Measurements from ENCODE around the gene LTBP2.
A peak's percentile ranks its signal among the peaks of the same experiment; 100 is the strongest.

Gene LTBP2

GRCh38 chr14:74532246-74532645 lies 79.8 kb downstream of the LTBP2 start:
- H3K36me3 ChIP-seq (ENCODE audit: control insufficient read depth in 2 of 2, insufficient read depth in 1 of 2, low read length in 2 of 2): no peaks in the 10 kb centered on the region
- ChIA-PET CTCF (interaction anchor here (0.6 to 1.2 kb wide), 6 partner anchors 41 to 413 kb away, joined by 3 to 6 read pairs (median 4); no protein-coding TSS in a partner anchor), POLR2A (no interaction called here)
- peaks cover 4% of the 10 kb centered on the region; the same call in 1 of the 2 replicates for H3K4me1 ChIP-seq (ENCODE audit: control insufficient read depth, insufficient read depth, low read length)
- no peak overlapping the region for H3K27ac ChIP-seq (ENCODE audit: extremely low read depth, low read depth, low read length)
- no peak for TF ChIP-seq ZNF114 (tag by site-specific recombination; IDR thresholded peaks at IDR 0.05)
- TF ChIP-seq FEZF1 (tag by site-specific recombination; IDR thresholded peaks at IDR 0.05): no peak
- TF ChIP-seq ZNF16 (tag by site-specific recombination; IDR thresholded peaks at IDR 0.05; ENCODE audit: low read depth): no peak
- no peak for TF ChIP-seq INSM2 (tag by site-specific recombination; IDR thresholded peaks at IDR 0.05)
- no peak for TF ChIP-seq ZNF629 (tag by site-specific recombination; IDR thresholded peaks at IDR 0.05)
- TF ChIP-seq RBAK (tag by site-specific recombination; IDR thresholded peaks at IDR 0.05): no peak
- TF ChIP-seq ZNF292 (tag by site-specific recombination; IDR thresholded peaks at IDR 0.05; ENCODE audit: borderline replicate concordance, low read depth): no peak
- no peak for TF ChIP-seq ZSCAN30 (tag by site-specific recombination; IDR thresholded peaks at IDR 0.05)
- no peak for TF ChIP-seq ZBTB10 (tag by site-specific recombination; IDR thresholded peaks at IDR 0.05)
- H3K4me3 ChIP-seq (ENCODE audit: low read depth, low read length): no peak overlapping the region
- no peaks in the 10 kb centered on the region for H3K9me3 ChIP-seq (ENCODE audit: control insufficient read depth, insufficient read depth, low read depth, low read length)

- ChIA-PET CTCF (interaction anchor here (0.6 to 1.2 kb wide), 7 partner anchors 10 to 292 kb away, joined by 3 to 6 read pairs (median 3); no protein-coding TSS in a partner anchor), POLR2A (no interaction called here)
- H3K9me3 ChIP-seq (ENCODE audit: control insufficient read depth, insufficient read depth, low read depth, low read length): no peaks in the 10 kb centered on the region
- H3K4me3 ChIP-seq (ENCODE audit: low read depth, low read length): no peak overlapping the region
- H3K36me3 ChIP-seq (ENCODE audit: control insufficient read depth in 2 of 2, insufficient read depth in 1 of 2, low read length in 2 of 2): no peaks in the 10 kb centered on the region
- H3K4me1 ChIP-seq (ENCODE audit: control insufficient read depth, insufficient read depth, low read length): peaks cover 4% of the 10 kb centered on the region; the same call in 1 of the 2 replicates
- H3K27ac ChIP-seq (ENCODE audit: extremely low read depth, low read depth, low read length): no peak overlapping the region
- TF ChIP-seq ZNF654 (tag by site-specific recombination; IDR thresholded peaks at IDR 0.05; ENCODE audit: low read depth): peak; percentile 36
- TF ChIP-seq KLF16 (tag by site-specific recombination; IDR thresholded peaks at IDR 0.05): no peak
- 0 out of 2 replicates have a peak, but pooled peaks have one; percentile 38 for TF ChIP-seq KLF9 (tag by site-specific recombination; IDR thresholded peaks at IDR 0.05; ENCODE audit: low read depth)
- no peak for TF ChIP-seq ZBTB10 (tag by site-specific recombination; IDR thresholded peaks at IDR 0.05)
- peak; percentile 53; the same call in 1 of the 2 replicates for TF ChIP-seq KLF1 (tag by site-specific recombination; IDR thresholded peaks at IDR 0.05)
Measured at GRCh38 chr14:74531467-74531866, 80.6 kb downstream of the LTBP2 start.

- Histone ChIP-seq H3K36me3 (ENCODE audit: control insufficient read depth in 2 of 2, insufficient read depth in 1 of 2, low read length in 2 of 2) (no peaks in the 10 kb centered on the region), H3K27ac (ENCODE audit: extremely low read depth, low read depth, low read length) (no peak overlapping the region), H3K9me3 (ENCODE audit: control insufficient read depth, insufficient read depth, low read depth, low read length) (no peaks in the 10 kb centered on the region), H3K4me1 (ENCODE audit: control insufficient read depth, insufficient read depth, low read length) (peaks cover 2% of the 10 kb centered on the region; the same call in 1 of the 2 replicates), H3K4me3 (ENCODE audit: low read depth, low read length) (no peak overlapping the region)
- ChIA-PET POLR2A (no interaction called here), CTCF (interaction anchor here (0.9 to 1.2 kb wide), 4 partner anchors 22 to 78 kb away, joined by 3 to 6 read pairs (median 4); no protein-coding TSS in a partner anchor)
- TF ChIP-seq ZNF175 (tag by site-specific recombination; IDR thresholded peaks at IDR 0.05): no peak
- no peak for TF ChIP-seq MZF1 (tag by site-specific recombination; IDR thresholded peaks at IDR 0.05; ENCODE audit: borderline replicate concordance)
- TF ChIP-seq TCF7L2 (IDR thresholded peaks at IDR 0.05; ENCODE audit: borderline replicate concordance, low read depth, low read length): no peak
- no peak for TF ChIP-seq ZNF140 (tag by site-specific recombination; IDR thresholded peaks at IDR 0.05)
- TF ChIP-seq KLF1 (tag by site-specific recombination; IDR thresholded peaks at IDR 0.05): no peak
- no peak for TF ChIP-seq SP7 (tag by site-specific recombination; IDR thresholded peaks at IDR 0.05)
- no peak for TF ChIP-seq ZNF544 (tag by site-specific recombination; IDR thresholded peaks at IDR 0.05)
- no peak for TF ChIP-seq ZNF114 (tag by site-specific recombination; IDR thresholded peaks at IDR 0.05)
- no peak for TF ChIP-seq PRDM6 (tag by site-specific recombination; IDR thresholded peaks at IDR 0.05)
- TF ChIP-seq ZNF146 (tag by site-specific recombination; IDR thresholded peaks at IDR 0.05): no peak
- no peak for TF ChIP-seq ZNF521 (tag by site-specific recombination; IDR thresholded peaks at IDR 0.05)
- no peak for TF ChIP-seq ZNF529 (tag by site-specific recombination; IDR thresholded peaks at IDR 0.05; ENCODE audit: insufficient replicate concordance)
- no peak for TF ChIP-seq ZNF664 (tag by site-specific recombination; IDR thresholded peaks at IDR 0.05)
Measured at GRCh38 chr14:74531006-74531405, 81.0 kb downstream of the LTBP2 start.
